HepG2 (cell line): ENCODE results near the gene POLR1H. TPM values are rescaled to one million over a fixed set of nuclear protein-coding genes. Genes with fewer than 3 reads are reported as not detected.

Source experiments
- ATAC-seq: fragments of 200-7000 bp; cut with Tn5 transposase; 3 replicates; pipeline ENCODE4 v1.9.1; 2020; ENCODE audit warnings: mild to moderate bottlenecking, moderate library complexity
- BruUV-seq: library from RNA; stranded (reverse); fragments of 400-500 nt; replicated peaks from 2 replicates; lab custom pipeline; 2021; lab: Mats Ljungman, UMichigan
- CTCF ChIA-PET: fragments of 300-600 bp; formaldehyde crosslinking; extraction: SDS; loops from one replicate; lab custom pipeline; 2021; ENCODE audit warnings: low total read pairs, inconsistent platforms, low intra/inter-chr PET ratio; lab: Yijun Ruan, JAX
- POLR2A ChIA-PET: fragments of 350-600 bp; sonication (Branson Sonifier 250); formaldehyde crosslinking; loops from one replicate; lab custom pipeline; 2020; ENCODE audit warnings: antibody characterized with exemption, inconsistent platforms; lab: Yijun Ruan, JAX
- DNase-seq: peaks from one replicate; pipeline ENCODE4 v3.0.0-alpha.2; 2015; ENCODE audit warnings: low spot score
- FAIRE-seq: peaks from 3 replicates; lab custom pipeline; 2011; peaks lifted over from hg19 to GRCh38; lab: Jason Lieb, UNC
- H2AFZ ChIP-seq: one replicate; pipeline ENCODE4 v1.6.1; 2011; ENCODE audit warnings: low read length, inconsistent platforms
- H3K27ac ChIP-seq: fragments of 300-600 bp; 3 replicates; pipeline ENCODE4 v1.8.0; 2011; ENCODE audit warnings: mixed run types, mild to moderate bottlenecking, mixed read lengths, low read length, inconsistent platforms; ENCODE audit not compliant: insufficient read depth; ENCODE audit errors: extremely low read length
- H3K27me3 ChIP-seq, 2 experiments: fragments of 200-600 bp in 1 of 2; 2 replicates in 1 of 2; 3 replicates in 1 of 2; pipeline versions ENCODE4 v1.6.0 to v1.8.0; 2011; ENCODE audit warnings: low read length in 2 of 2, mild to moderate bottlenecking in 2 of 2, moderate library complexity in 2 of 2, inconsistent platforms in 1 of 2; ENCODE audit not compliant: insufficient read depth in 2 of 2, control insufficient read depth in 1 of 2
- H3K36me3 ChIP-seq, 2 experiments: fragments of 200-600 bp in 1 of 2; replicated peaks in 1 of 2; 2 replicates in 1 of 2; 3 replicates in 1 of 2; pipeline versions ENCODE4 v1.5.1 to v1.8.0; 2011; ENCODE audit warnings: low read length in 2 of 2, inconsistent platforms in 1 of 2; ENCODE audit not compliant: insufficient read depth in 2 of 2, control insufficient read depth in 1 of 2
- H3K4me1 ChIP-seq: 2 replicates; pipeline ENCODE4 v1.5.1; 2012; ENCODE audit warnings: low read length, inconsistent platforms; ENCODE audit not compliant: insufficient read depth
- H3K4me2 ChIP-seq: 2 replicates; pipeline ENCODE4 v1.6.0; 2011; ENCODE audit warnings: low read depth, low read length, inconsistent platforms
- H3K4me3 ChIP-seq, 3 experiments: fragments of 200-600 bp in 1 of 3; sonication (generic), shearing (Covaris generic) in 1 of 3; replicated peaks in 1 of 3; 2 replicates each; pipeline ENCODE4 v1.5.1; 2011 to 2016; ENCODE audit warnings: low read length in 3 of 3, inconsistent platforms in 2 of 3, low read depth in 2 of 3, mild to moderate bottlenecking in 2 of 3, control low read depth in 1 of 3, mixed read lengths in 1 of 3; ENCODE audit not compliant: insufficient read depth in 1 of 3
- H3K79me2 ChIP-seq: one replicate; pipeline ENCODE4 v1.6.1; 2011; ENCODE audit warnings: low read length, inconsistent platforms; ENCODE audit not compliant: insufficient read depth
- H3K9ac ChIP-seq: 2 replicates; pipeline ENCODE4 v1.6.0; 2011; ENCODE audit warnings: mild to moderate bottlenecking, low read depth, low read length, inconsistent platforms; ENCODE audit not compliant: insufficient read depth
- H3K9me3 ChIP-seq: 2 replicates; pipeline ENCODE4 v1.5.1; 2012; ENCODE audit warnings: mild to moderate bottlenecking, low read length
- H4K20me1 ChIP-seq: 2 replicates; pipeline ENCODE4 v1.6.0; 2011; ENCODE audit warnings: inconsistent platforms, mild to moderate bottlenecking, low read length, moderate library complexity; ENCODE audit not compliant: insufficient read depth
- ARNTL ChIP-seq: sonication (generic); formaldehyde crosslinking; IDR thresholded peaks from 2 replicates; pipeline ENCODE4 v1.4.0; 2020; ENCODE audit warnings: mild to moderate bottlenecking, missing genetic modification reagents
- ATF7 ChIP-seq, 2 experiments: fragments of 450-650 bp in 1 of 2; sonication (generic) in 1 of 2; formaldehyde crosslinking in 1 of 2; IDR thresholded peaks; 2 replicates each; pipeline versions ENCODE4 v1.4.0 to v1.6.1; 2016 to 2020; ENCODE audit warnings: antibody characterized with exemption in 1 of 2, mild to moderate bottlenecking in 1 of 2, missing genetic modification reagents in 1 of 2
- CBX2 ChIP-seq, 2 experiments: fragments of 200-600 bp in 1 of 2; sonication (generic); formaldehyde crosslinking in 1 of 2; IDR thresholded peaks; 2 replicates each; pipeline versions ENCODE4 v1.7.0 to v1.8.1; 2018 to 2022; ENCODE audit warnings: low read depth in 2 of 2, low read length in 1 of 2, mild to moderate bottlenecking in 1 of 2, missing genetic modification reagents in 1 of 2
- DPF2 ChIP-seq: sonication (generic); formaldehyde crosslinking; IDR thresholded peaks from 2 replicates; pipeline ENCODE4 v1.4.0; 2020; ENCODE audit warnings: mild to moderate bottlenecking, low read depth, missing genetic modification reagents, borderline replicate concordance
- HOXA7 ChIP-seq: sonication (generic); formaldehyde crosslinking; IDR thresholded peaks from 2 replicates; pipeline ENCODE4 v1.8.1; 2022; ENCODE audit warnings: mild to moderate bottlenecking, missing genetic modification reagents, moderate library complexity
- IKZF5 ChIP-seq: IDR thresholded peaks from 2 replicates; pipeline ENCODE4 v1.6.1; 2018; ENCODE audit warnings: missing genetic modification reagents, mild to moderate bottlenecking, missing compliant biosample characterization
- LCORL ChIP-seq, 2 experiments: fragments of 450-650 bp in 1 of 2; sonication (generic) in 1 of 2; formaldehyde crosslinking in 1 of 2; IDR thresholded peaks; 2 replicates each; pipeline versions ENCODE4 v1.5.0 to v1.6.1; 2017 to 2020; ENCODE audit warnings: antibody characterized with exemption in 1 of 2, missing genetic modification reagents in 1 of 2
- MEIS1 ChIP-seq: sonication (generic); formaldehyde crosslinking; IDR thresholded peaks from 2 replicates; pipeline ENCODE4 v1.9.0; 2021; ENCODE audit warnings: mild to moderate bottlenecking, missing genetic modification reagents, moderate library complexity, borderline replicate concordance
- PAXIP1 ChIP-seq: sonication (generic); formaldehyde crosslinking; conservative IDR thresholded peaks from 2 replicates; pipeline ENCODE4 v1.4.0; 2020; ENCODE audit warnings: mild to moderate bottlenecking, missing genetic modification reagents, moderate library complexity
- RAD51 ChIP-seq: fragments of 450-650 bp; IDR thresholded peaks from 2 replicates; pipeline ENCODE4 v1.6.1; 2016; ENCODE audit warnings: borderline replicate concordance
- RXRB ChIP-seq: IDR thresholded peaks from 2 replicates; pipeline ENCODE4 v1.6.1; 2016; ENCODE audit warnings: borderline replicate concordance, missing genetic modification reagents, missing compliant biosample characterization
- SAP130 ChIP-seq: IDR thresholded peaks from 2 replicates; pipeline ENCODE4 v1.6.1; 2016; ENCODE audit warnings: low read depth
- ZBTB3 ChIP-seq: sonication (generic); formaldehyde crosslinking; IDR thresholded peaks from 2 replicates; pipeline ENCODE4 v1.4.0; 2020; ENCODE audit warnings: low read depth, mild to moderate bottlenecking, moderate library complexity, missing genetic modification reagents, borderline replicate concordance
- ZFX ChIP-seq: sonication (generic); formaldehyde crosslinking; IDR thresholded peaks from 2 replicates; pipeline ENCODE4 v1.4.0; 2020; ENCODE audit warnings: mild to moderate bottlenecking, low read depth, missing genetic modification reagents, moderate library complexity
- ZNF335 ChIP-seq: sonication (generic); formaldehyde crosslinking; IDR thresholded peaks from 2 replicates; pipeline ENCODE4 v1.4.0; 2020; ENCODE audit warnings: missing genetic modification reagents
- ZNF564 ChIP-seq: sonication (generic); formaldehyde crosslinking; IDR thresholded peaks from 2 replicates; pipeline ENCODE4 v1.8.1; 2023; ENCODE audit warnings: mild to moderate bottlenecking, missing genetic modification reagents
- ZNF879 ChIP-seq: sonication (generic); formaldehyde crosslinking; IDR thresholded peaks from 2 replicates; pipeline ENCODE4 v1.8.1; 2023; ENCODE audit warnings: missing genetic modification reagents
- whole genome bisulfite sequencing: methylation state at CpG from one replicate; pipeline ENCODE4 v1.1.6; 2017; ENCODE audit warnings: low lambda C conversion rate; 5-methylcytosine and 5-hydroxymethylcytosine counted together
- in situ Hi-C: cut with HindIII; loops from 2 replicates; pipeline ENCODE4 v1.10.0; 2017; ENCODE audit warnings: low pct_unique_long_range_greater_than_20kb; ENCODE audit not compliant: extremely low pct_ligation_motif_present
- intact Hi-C: fragments of 100-400 bp; cut with micrococcal nuclease; formaldehyde crosslinking; loops from one replicate; pipeline ENCODE4 v1.10.0; 2022; ENCODE audit not compliant: unreplicated experiment
- polyA plus RNA-seq, 8 experiments: library from polyadenylated mRNA; depleted of rRNA in 3 of 8; stranded (reverse) in 7 of 8; unstranded in 1 of 8; fragments of >200 nt; fragmentation: Illumina TruSeq in 4 of 8; extraction: Trizol in 4 of 8; gene quantifications; 2 replicates each; pipeline versions ENCODE4 v1.2.1 to v1.2.3, GENCODE V29; 2011 to 2016; ENCODE audit warnings: low read depth in 4 of 8, missing spikeins in 1 of 8, mixed read lengths in 1 of 8; ENCODE audit not compliant: insufficient read depth in 1 of 8
- total RNA-seq, 5 experiments: library from RNA; depleted of rRNA; stranded (reverse); fragments of >200 nt; fragmentation: Illumina TruSeq; extraction: Trizol; gene quantifications; 2 replicates each; pipeline ENCODE4 v1.2.3, GENCODE V29; 2016; ENCODE audit warnings: low read depth in 1 of 5

POLR1H gene
- total and polyA plus RNA-seq, 2 of the 13 experiments (the other 11 are each of a cell fraction or from before 2014, with no cell fraction given), result 61.4 to 79.8 TPM

- ATAC-seq, result peak; percentile 19
- peak overlapping the region; percentile 0; the same call in 1 of the 2 replicates for H3K9ac ChIP-seq
- BruUV-seq, result no TSS peak
- 16% methylated on average over 11 of the region's 11 CpGs for WGBS
- no peak for FAIRE-seq
- peak; percentile 30 for DNase-seq
- H3K4me2 ChIP-seq, result peak overlapping the region; percentile 61
- in situ Hi-C loops, result no loop called here
- H3K9me3 ChIP-seq, result no peaks in the 10 kb centered on the region
- intact Hi-C loops, result no loop called here
- H3K36me3 ChIP-seq, result no peaks in the 10 kb centered on the region
- no peak overlapping the region for H3K27ac ChIP-seq
- POLR2A ChIA-PET, result interaction anchor here (1.1 to 2.3 kb wide), 3 partner anchors 10 to 31 kb away, joined by 4 to 13 read pairs (median 4); partner anchors contain the start of genes POLR1H and PPP1R11
- CTCF ChIA-PET, result no interaction called here
- H2AFZ ChIP-seq, result peak overlapping the region; percentile 66
- H4K20me1 ChIP-seq, result no peaks in the 10 kb centered on the region
- H3K4me1 ChIP-seq, result peaks cover 55% of the 10 kb centered on the region
- H3K4me3 ChIP-seq, result peak overlapping the region in 1 of 3 experiments; percentile 35; a peak in 2 of 6 replicates
- peaks cover 2 to 28% of the 10 kb centered on the region in 2 experiments; a peak in 3 of 5 replicates for H3K27me3 ChIP-seq
- no peaks in the 10 kb centered on the region for H3K79me2 ChIP-seq
- TF ChIP-seq MEIS1 (CRISPR knock-in tag) (peak; percentile 41; the same call in 1 of the 2 replicates), SAP130 (peak; percentile 51), RXRB (peak; percentile 35; the same call in 1 of the 2 replicates), ZBTB3 (CRISPR knock-in tag) (no peak), HOXA7 (CRISPR knock-in tag) (no peak), LCORL (IDR thresholded peaks at IDR 0.05) (no peak), LCORL (CRISPR knock-in tag; IDR thresholded peaks at IDR 0.05) (0 out of 2 replicates have a peak, but pooled peaks have one; percentile 15), IKZF5 (CRISPR knock-in tag) (0 out of 2 replicates have a peak, but pooled peaks have one; percentile 66), ZFX (CRISPR knock-in tag) (peak; percentile 41; the same call in 1 of the 2 replicates), PAXIP1 (peak; percentile 23; the same call in 1 of the 2 replicates), ARNTL (CRISPR knock-in tag) (peak; percentile 56; the same call in 1 of the 2 replicates), RAD51 (no peak), CBX2 (IDR thresholded peaks at IDR 0.05; ENCODE audit: low read depth, low read length) (no peak), CBX2 (CRISPR knock-in tag; IDR thresholded peaks at IDR 0.05; ENCODE audit: low read depth) (peak; percentile 30; the same call in 1 of the 2 replicates), DPF2 (CRISPR knock-in tag) (0 out of 2 replicates have a peak, but pooled peaks have one; percentile 20), ZNF879 (CRISPR knock-in tag) (0 out of 2 replicates have a peak, but pooled peaks have one; percentile 25), ZNF335 (CRISPR knock-in tag) (peak; percentile 60; the same call in 1 of the 2 replicates), ZNF564 (CRISPR knock-in tag) (no peak), ATF7 (IDR thresholded peaks at IDR 0.05) (no peak), ATF7 (CRISPR knock-in tag; IDR thresholded peaks at IDR 0.05) (peak; percentile 68; the same call in 1 of the 2 replicates)
Measured at GRCh38 chr6:30091577-30092381, 30.7 kb downstream of the POLR1H start.
